OCI-LY7 (cell line): Measurements from ENCODE around the gene CD226. TPM values are rescaled to one million over a fixed set of nuclear protein-coding genes. Genes with fewer than 3 reads are reported as not detected.
"Not testable (repeated sequence)": the region's sequence is repeated elsewhere in the genome, so short reads cannot be mapped to it uniquely, and the experiment has no call there.

Source experiments
- BruUV-seq: library from RNA; stranded (reverse); fragments of 400-500 nt; replicated peaks from 2 replicates; lab custom pipeline; 2021; lab: Mats Ljungman, UMichigan
- CTCF ChIA-PET: fragments of 300-600 bp; sonication (Branson Sonifier 250); formaldehyde crosslinking; loops from one replicate; lab custom pipeline; 2022; ENCODE audit warnings: antibody characterized with exemption; ENCODE audit not compliant: unreplicated experiment; lab: Charles Lee
- POLR2A ChIA-PET: fragments of 300-600 bp; sonication (Branson Sonifier 250); formaldehyde crosslinking; loops from one replicate; lab custom pipeline; 2022; ENCODE audit warnings: antibody characterized with exemption; lab: Charles Lee
- DNase-seq: peaks from one replicate; pipeline ENCODE4 v3.0.0-alpha.2; 2015; ENCODE audit warnings: low spot score
- H2AFZ ChIP-seq: fragments of 200-600 bp; sonication (generic), shearing (Covaris generic); 2 replicates; pipeline ENCODE4 v1.6.1; 2014; ENCODE audit warnings: mild to moderate bottlenecking, antibody characterized with exemption, low read length, moderate library complexity
- H3K27ac ChIP-seq: fragments of 200-600 bp; sonication (generic); 2 replicates; pipeline ENCODE4 v1.5.1; 2014; ENCODE audit warnings: mixed run types, low read depth, mild to moderate bottlenecking, moderate library complexity, low read length, inconsistent platforms; ENCODE audit not compliant: poor library complexity, severe bottlenecking
- H3K36me3 ChIP-seq: fragments of 200-600 bp; sonication (generic); 2 replicates; pipeline ENCODE4 v1.6.1; 2014; ENCODE audit warnings: mild to moderate bottlenecking, antibody characterized with exemption, low read length, moderate library complexity, mixed read lengths; ENCODE audit not compliant: insufficient read depth
- H3K4me1 ChIP-seq: fragments of 200-600 bp; sonication (generic); 2 replicates; pipeline ENCODE4 v1.5.1; 2014; ENCODE audit warnings: mild to moderate bottlenecking, low read length; ENCODE audit not compliant: insufficient read depth, poor library complexity, severe bottlenecking
- H3K4me2 ChIP-seq: fragments of 200-600 bp; sonication (generic); 2 replicates; pipeline ENCODE4 v1.6.1; 2014; ENCODE audit warnings: mild to moderate bottlenecking, low read length
- H3K4me3 ChIP-seq: fragments of 200-600 bp; sonication (generic); 2 replicates; pipeline ENCODE4 v1.5.1; 2014; ENCODE audit warnings: mild to moderate bottlenecking, low read depth, low read length; ENCODE audit not compliant: poor library complexity, severe bottlenecking
- H3K79me2 ChIP-seq: fragments of 200-600 bp; sonication (generic); 2 replicates; pipeline ENCODE4 v1.6.1; 2016; ENCODE audit warnings: low read depth, mild to moderate bottlenecking, low read length, moderate library complexity, mixed read lengths; ENCODE audit not compliant: insufficient read depth
- H3K9me2 ChIP-seq: fragments of 200-600 bp; sonication (generic); 2 replicates; pipeline ENCODE4 v1.6.1; 2016; ENCODE audit warnings: mild to moderate bottlenecking, low read length, mixed read lengths; ENCODE audit not compliant: insufficient read depth
- H3K9me3 ChIP-seq: fragments of 200-600 bp; sonication (generic); 2 replicates; pipeline ENCODE4 v1.6.1; 2014; ENCODE audit warnings: mild to moderate bottlenecking, mixed run types, low read length, mixed read lengths
- H4K20me1 ChIP-seq: fragments of 200-600 bp; sonication (generic); 2 replicates; pipeline ENCODE4 v1.6.1; 2014; ENCODE audit warnings: mild to moderate bottlenecking, antibody characterized with exemption, low read length, moderate library complexity, mixed read lengths; ENCODE audit not compliant: insufficient read depth
- CTCF ChIP-seq: fragments of 200-600 bp; sonication (generic); conservative IDR thresholded peaks from 2 replicates; pipeline ENCODE4 v1.5.1; 2014; ENCODE audit warnings: mild to moderate bottlenecking, antibody characterized with exemption, low read length, moderate library complexity, mixed read lengths
- EZH2phosphoT487 ChIP-seq: fragments of 200-600 bp; sonication (generic); IDR thresholded peaks from 2 replicates; pipeline ENCODE4 v1.6.1; 2018; ENCODE audit warnings: low read depth, borderline replicate concordance, mild to moderate bottlenecking, mixed run types, antibody characterized with exemption, low read length, moderate library complexity, mixed read lengths
- intact Hi-C: fragments of 100-400 bp; cut with micrococcal nuclease; formaldehyde crosslinking; loops from one replicate; pipeline ENCODE4 v1.10.0; 2022; ENCODE audit not compliant: unreplicated experiment
- total RNA-seq, 2 experiments: library from RNA; depleted of rRNA in 1 of 2; stranded (reverse); fragments of >200 nt in 1 of 2; shearing (Covaris generic) in 1 of 2; gene quantifications; 2 replicates each; pipeline ENCODE4 v1.2.3, GENCODE V29; 2014 to 2022

CD226 gene
- total RNA-seq, 2 experiments from 2014 or later: 0.25 TPM; not detected in 1

- intact Hi-C loops: no loop called here
- Histone ChIP-seq H3K79me2 (no peaks in the 10 kb centered on the region), H3K36me3 (no peaks in the 10 kb centered on the region), H3K9me3 (no peaks in the 10 kb centered on the region), H3K27ac (no peak overlapping the region), H3K4me3 (no peak overlapping the region), H3K4me1 (no peaks in the 10 kb centered on the region), H2AFZ (no peak overlapping the region), H4K20me1 (no peaks in the 10 kb centered on the region), H3K4me2 (no peak overlapping the region), H3K9me2 (no peaks in the 10 kb centered on the region)
- ChIA-PET CTCF (no interaction called here), POLR2A (no interaction called here)
- DNase-seq: no peak
- TF ChIP-seq CTCF (no peak), EZH2phosphoT487 (no peak)
- no TSS peak for BruUV-seq
Measured at GRCh38 chr18:69865776-69866175, 81.9 kb downstream of the CD226 start.

- BruUV-seq: not testable (repeated sequence)
Measured at GRCh38 chr18:69864802-69865201, 82.9 kb downstream of the CD226 start.

GRCh38 chr18:69858897-69859296 lies 88.8 kb downstream of the CD226 start:
- no peaks in the 10 kb centered on the region for H3K4me1 ChIP-seq
- no peak overlapping the region for H3K4me2 ChIP-seq
- no TSS peak for BruUV-seq
- H3K27ac ChIP-seq: no peak overlapping the region
- ChIA-PET POLR2A (no interaction called here), CTCF (no interaction called here)
- no peak overlapping the region for H2AFZ ChIP-seq
- intact Hi-C loops: no loop called here
- no peaks in the 10 kb centered on the region for H3K9me2 ChIP-seq
- H3K4me3 ChIP-seq: no peak overlapping the region
- H3K79me2 ChIP-seq: no peaks in the 10 kb centered on the region
- DNase-seq: no peak
- no peaks in the 10 kb centered on the region for H3K9me3 ChIP-seq
- no peaks in the 10 kb centered on the region for H4K20me1 ChIP-seq
- TF ChIP-seq EZH2phosphoT487 (no peak), CTCF (no peak)
- no peaks in the 10 kb centered on the region for H3K36me3 ChIP-seq

More at GRCh38 chr18:69864802-69865201, 82.9 kb downstream of the CD226 start:
- H3K4me1 ChIP-seq, H3K9me3 ChIP-seq, H3K36me3 ChIP-seq, H2AFZ ChIP-seq, POLR2A ChIA-PET, H3K4me2 ChIP-seq, H4K20me1 ChIP-seq, CTCF ChIA-PET, DNase-seq, intact Hi-C loops, H3K9me2 ChIP-seq, H3K27ac ChIP-seq, H3K4me3 ChIP-seq, H3K79me2 ChIP-seq: not testable (repeated sequence)
